Measurements from ENCODE around the gene UNC79.

Gene UNC79

DNA sequence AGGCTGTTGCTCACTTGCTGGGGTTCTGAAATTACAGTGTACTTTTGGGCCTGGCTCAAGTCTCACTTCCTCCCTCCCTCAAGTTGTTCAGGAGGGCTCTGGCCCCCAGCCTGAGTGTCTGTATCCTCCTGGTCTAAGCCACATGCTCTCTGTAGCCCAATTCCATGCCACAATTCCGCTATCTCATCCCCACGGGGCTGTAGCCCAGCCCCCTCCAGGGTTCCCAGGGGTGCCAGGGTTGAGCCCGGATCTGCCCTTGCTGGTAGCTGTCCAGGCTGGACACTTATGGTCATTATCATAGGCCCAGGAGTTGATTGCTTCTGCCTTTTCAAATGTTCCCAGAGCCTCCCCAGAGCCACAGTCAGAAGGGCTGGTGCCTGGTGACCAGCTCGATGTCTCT is 292.3 kb downstream of the UNC79 start:
- DNase-seq (ENCODE audit: low read depth in 2 of 2, low spot score in 1 of 2) = no peak

DNA sequence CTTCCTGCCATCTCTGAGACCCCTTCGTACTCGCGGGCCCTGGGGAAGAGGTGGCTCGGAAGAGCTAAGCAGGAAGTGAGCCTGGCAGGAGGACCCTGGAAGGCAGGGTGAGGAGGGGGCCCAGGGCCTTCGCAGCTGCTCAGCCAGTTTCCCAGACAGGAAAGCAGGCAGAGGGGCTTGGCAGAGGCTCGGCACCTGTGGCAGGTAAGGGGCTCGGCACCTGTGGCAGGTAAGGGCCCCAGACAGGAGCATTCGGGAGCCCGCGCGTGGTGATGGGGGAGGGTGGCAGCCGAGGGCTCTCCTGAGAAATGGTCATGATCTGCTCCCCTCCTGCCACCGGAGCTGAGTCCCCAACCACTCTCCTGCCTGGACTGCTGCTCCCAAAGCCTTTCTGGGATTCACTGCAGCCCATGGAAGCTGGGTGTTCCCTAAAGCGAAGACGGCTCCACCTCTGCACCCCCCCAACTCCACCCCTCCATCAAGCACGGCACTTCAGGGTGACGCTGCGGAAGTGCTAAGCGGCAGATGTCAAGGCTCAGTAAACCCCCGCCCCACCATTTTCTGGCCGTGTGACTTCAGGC is 294.4 kb downstream of the UNC79 start:
- DNase-seq (ENCODE audit: low read depth in 2 of 2, low spot score in 1 of 2) = no peak

DNA sequence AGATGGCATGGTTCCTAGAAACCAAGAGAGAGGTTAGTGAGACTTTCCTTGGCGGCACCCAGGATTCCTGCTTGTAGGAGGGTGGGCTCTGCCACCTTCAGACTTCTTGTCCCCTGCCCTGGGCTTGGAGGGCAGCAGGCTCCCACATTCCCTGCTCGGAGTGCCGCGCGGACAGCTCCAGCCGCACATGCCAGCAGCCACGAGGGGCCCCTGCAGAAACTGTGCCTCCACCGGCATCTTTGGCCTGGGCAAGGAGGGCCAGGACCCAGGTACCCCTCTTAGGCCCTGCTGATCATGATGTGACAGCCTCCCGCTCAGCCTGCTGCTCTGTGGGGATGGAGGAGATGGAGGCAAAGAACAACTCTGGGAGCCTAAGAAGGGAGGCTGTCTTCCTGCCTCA is 295.3 kb downstream of the UNC79 start:
- DNase-seq (ENCODE audit: low read depth in 2 of 2, low spot score in 1 of 2) = no peak

DNA sequence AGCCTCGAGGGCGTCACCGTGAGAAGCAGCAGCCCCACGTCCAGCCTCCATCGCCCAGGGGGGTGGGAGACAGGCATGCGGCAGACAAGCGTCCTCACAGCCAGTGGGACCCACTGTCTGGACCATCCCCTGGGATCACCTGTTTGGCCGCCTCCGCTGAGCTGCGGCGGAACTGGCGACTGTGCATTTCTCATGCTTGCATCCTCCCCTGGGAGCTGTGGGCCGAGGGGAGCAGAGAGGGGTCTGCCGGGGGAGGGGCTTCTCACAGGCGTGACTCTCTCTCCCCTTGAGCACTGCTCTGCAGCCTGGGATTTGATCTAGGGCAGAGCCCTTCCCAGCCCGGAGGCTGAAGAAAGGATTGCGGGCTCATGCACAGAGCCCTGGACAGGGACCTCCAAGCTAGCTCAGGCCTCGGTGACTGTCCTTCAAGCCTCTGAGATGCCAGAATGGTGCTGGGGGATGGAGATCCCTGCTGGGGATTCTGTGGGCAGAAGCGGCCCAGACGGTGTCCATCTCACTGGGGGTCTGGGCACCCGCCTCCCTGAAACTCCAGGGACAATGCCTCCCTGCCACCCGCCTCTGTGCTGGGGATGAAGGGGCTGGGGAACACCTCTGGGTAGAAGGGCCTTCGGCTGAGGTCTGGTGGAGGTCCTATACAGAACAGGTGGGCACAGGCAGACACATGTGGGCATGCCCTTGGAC is 296.5 kb downstream of the UNC79 start:
- no peak for DNase-seq (ENCODE audit: low read depth in 2 of 2, low spot score in 1 of 2)

DNA sequence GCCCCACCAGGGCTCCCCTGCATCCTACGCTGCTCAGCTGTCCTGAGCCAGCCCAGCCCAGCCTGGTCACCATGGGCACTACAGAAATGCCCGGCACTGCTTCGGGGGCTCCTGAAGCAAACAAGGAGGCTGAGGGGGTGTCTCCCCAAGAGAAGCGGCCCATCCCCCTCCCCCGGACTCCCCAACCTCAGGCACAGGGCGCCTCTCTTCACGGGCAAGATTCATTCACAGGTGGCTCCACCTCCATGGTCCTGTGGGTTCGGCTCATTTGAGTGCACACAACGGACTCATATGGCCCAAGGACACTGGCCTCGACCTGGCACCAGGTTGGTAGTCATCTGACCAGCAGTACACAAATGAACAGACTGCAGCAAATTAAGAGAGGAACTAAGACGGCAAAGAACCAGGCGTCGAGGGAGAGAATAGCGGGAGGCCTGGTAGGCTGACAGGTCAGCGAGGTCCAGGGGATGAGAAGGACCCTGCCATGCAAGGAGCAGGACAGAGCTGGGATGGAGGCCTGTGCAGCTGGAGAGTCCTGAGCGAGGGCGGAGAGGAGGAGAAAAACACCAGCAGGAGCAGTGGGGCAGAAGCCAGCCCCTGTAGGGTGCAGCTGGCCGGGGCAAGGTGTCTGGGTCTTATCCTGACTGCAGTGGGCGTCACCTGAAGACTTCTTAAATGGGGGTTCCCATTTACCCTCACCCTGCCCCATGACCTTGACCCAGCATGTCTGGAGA is 297.3 kb downstream of the UNC79 start:
- DNase-seq (ENCODE audit: low read depth in 2 of 2, low spot score in 1 of 2) = no peak

DNA sequence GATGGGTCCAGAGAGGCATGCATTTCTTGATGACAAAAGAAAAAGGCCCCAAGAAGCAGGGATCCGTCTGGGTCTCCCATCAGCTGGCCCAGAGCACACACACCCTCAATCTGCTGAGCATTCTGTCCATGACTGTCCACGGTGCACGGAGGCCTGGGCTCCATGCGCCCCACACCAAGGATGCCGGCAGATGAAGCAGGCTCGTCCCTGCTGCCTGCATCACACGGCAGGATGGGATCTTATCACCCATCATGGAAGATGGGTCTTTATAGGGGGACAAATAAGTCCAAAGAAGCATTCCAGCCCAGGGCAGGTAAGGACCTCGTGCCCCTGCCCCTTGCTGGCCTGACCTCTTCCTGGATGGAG is 297.9 kb downstream of the UNC79 start:
- no peak for DNase-seq (ENCODE audit: low read depth in 2 of 2, low spot score in 1 of 2)

DNA sequence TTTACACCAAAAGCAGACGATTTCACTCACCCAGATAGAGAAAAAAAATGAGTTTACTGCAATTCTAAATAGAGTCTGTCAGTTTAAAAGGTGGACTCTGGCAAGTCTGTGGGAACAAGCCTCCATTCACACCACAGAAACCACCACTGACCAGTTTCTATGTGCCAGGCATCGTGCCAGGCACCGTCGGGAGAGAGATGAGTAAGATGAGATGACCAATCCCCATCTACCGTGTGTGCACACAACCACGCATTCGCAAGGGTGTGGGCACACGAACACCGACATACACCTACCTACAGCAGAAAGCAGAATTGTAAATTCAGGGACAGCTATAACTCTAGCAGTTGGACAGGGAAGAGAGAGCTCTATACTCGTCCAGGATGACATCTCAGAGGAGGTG is 299.3 kb downstream of the UNC79 start:
- DNase-seq (ENCODE audit: low read depth in 2 of 2, low spot score in 1 of 2) = no peak

DNA sequence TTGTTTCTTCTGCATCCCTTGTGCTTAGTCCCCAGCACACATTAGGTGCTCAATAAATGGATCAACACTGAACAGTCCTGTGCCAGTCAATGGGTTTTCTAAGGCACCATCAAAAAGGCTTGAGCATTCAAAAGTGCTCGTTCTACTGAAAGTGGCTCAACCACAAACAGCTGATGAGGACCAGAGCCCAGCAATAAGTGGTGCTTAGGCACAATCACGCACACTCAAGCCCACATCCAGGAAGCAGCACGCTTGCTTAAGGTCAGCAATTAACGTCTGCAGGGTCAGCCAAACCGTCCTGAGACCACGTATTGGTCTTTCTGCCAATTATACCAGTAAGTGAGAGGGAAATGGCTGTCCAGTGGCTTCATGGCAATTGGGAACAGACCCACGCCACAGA is 301.0 kb downstream of the UNC79 start:
- DNase-seq (ENCODE audit: low read depth in 2 of 2, low spot score in 1 of 2) = no peak

DNA sequence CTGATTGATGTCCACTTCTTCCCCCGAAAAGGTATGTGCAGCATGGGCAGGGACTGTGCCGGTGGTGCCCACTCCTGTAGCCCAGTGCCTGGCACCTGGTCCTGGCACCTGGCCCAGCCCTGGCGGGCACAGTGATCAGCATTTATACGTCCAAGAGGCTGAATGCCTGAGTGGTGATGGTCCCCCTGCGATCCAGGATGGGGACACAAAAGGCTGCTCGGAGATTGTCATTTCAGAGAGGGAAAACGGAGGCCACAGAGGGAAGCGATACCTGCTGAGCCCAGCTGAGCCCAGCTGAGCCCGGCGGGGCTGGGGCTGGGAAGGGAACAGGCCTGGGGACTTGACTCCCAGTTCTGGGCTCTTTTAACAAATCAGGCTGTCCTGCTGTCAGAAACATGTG is 301.8 kb downstream of the UNC79 start:
- no peak for DNase-seq (ENCODE audit: low read depth in 2 of 2, low spot score in 1 of 2)

DNA sequence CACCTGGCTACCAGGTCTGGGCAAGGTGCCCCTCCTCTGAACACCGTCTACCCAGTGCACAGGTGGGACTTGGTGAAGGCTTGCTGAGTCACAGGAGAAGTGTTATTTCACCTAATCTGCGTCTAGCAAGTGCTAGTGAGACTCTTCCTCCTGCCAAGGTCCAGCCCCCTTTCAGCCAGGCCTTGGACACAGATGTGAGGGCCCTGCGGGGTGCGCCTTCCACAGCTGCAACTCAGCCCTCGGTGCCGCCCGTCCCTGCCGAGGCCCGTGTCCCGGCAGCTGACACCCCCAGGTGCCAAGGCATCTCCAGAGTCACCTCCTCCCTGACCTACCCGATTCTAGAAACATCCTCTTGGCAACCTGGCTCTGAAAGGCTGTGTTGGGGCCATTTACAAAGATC is 302.5 kb downstream of the UNC79 start:
- no peak for DNase-seq (ENCODE audit: low read depth in 2 of 2, low spot score in 1 of 2)

DNA sequence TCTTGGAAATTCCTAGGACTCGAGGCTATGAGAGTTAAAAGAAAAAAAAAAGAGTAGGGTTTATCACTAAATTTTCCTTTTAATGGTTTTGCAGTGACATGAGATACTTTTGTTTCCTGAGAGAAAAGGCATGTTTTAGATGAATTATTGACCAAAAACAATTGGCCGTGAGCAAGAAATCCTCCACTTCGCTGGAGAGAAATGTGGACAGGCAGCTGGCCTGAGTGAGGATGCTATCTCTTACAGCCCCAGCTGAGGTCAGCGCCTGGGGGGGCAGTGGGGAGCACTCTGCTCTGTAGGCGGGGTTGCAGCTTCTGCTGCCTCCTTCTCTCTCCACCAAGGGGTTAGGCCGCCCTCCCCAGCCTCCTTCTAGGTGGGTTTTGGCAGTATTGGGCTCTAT is 302.9 kb downstream of the UNC79 start:
- DNase-seq (ENCODE audit: low read depth in 2 of 2, low spot score in 1 of 2) = no peak

DNA sequence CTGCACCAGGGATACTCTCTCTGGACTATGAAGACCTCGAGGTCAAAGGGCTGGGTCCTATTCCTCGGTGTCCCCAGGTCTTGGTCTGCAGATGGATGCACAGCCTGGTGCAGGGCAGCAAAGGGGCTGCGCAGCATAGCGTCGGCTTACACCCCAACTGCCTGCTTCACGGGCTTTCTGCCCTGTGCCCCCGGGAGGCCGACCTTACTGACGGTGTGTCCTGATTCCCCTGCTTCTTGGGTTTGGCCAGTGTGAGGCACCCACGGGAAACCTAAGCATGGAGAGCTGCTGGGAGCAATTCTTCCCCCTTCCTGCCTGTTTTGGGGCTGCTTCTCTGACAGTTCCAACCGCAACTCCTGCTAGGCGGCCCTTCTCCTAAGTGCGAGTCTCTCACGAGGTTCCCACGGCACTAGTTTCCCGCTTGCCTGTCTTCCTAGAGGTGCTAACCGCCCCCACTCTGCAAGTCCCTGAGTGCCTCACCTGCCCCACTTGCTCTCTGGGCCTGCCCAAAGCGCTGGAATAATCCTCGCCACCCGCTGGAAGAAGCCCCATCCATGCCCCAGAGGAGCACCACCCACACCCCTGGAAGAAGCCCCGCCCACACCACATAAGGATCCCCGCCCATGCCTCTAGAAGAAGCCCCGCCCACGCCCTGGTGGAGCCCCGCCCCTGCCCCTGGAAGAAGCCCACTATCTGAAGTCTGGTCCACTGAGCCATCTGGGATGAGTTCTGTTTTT is 303.5 kb downstream of the UNC79 start:
- DNase-seq (ENCODE audit: low read depth in 2 of 2, low spot score in 1 of 2) = no peak

DNA sequence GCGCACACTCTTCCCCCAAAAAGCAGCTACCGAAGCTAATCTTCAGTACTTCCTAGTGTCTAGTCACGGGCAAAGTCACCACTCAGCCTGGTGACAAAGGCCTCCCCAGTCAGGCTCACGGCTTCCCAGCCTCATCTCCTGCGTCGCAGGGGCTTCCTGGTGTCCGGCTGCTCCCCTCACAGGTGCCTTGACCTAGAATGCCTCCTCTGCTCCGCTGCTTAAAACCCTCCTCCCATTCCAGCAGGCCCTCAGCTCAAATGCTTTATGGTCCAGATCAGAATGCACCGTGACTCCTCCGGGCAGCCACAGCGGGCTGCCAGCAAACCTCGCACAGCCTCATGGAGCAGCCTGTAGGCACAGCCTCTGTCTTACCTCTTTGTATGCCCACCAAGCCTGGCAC is 304.5 kb downstream of the UNC79 start:
- no peak for DNase-seq (ENCODE audit: low read depth in 2 of 2, low spot score in 1 of 2)

DNA sequence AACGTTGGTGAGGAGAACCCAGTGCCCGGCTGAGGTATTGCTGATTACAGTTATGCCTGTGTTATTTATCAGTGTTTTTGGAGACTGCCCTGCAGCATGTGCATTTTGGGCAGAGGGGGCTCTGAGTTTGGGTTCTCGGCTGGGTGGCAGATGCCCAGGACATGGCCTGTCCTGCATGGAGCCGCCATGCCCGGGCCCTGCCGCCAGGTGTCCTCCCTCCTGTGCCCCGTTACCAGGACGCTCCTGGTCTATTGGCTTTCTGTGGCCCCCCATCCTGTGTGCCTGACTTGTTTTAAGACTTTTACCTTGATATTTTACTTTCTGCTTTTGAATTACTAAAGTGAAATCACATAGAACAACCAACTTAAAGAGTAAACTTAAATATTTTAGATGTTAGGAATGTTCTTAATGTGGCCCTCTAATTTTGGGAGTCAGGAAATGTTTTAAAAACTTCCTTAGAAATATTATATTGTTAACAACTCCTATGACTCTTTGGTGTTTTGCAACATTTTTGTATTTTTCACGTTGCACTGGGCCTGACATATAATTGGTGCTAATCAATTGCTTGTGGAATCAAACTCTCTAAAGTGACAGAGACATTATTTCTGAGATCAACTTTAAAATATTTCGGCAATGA is 305.8 kb downstream of the UNC79 start:
- DNase-seq (ENCODE audit: low read depth in 2 of 2, low spot score in 1 of 2) = no peak

DNA sequence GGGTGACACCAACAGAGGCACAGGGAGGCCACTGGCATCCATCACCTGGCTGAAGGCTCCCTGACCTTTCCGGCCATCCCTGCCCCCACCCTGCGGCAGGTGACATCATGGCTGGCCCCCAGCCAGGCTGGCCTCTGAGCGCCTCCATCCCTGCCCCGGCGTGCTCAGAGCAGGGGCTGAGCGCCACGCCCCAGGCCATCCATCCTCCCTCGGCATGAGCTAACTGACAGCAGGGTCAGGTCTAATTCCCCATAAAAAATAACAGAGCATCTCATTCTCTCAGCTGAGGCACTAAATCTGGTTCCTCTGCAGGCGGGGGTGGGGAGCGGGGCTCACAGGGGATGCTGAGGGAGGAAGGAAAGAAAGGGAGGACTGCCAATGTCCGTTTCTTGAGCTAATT is 306.9 kb downstream of the UNC79 start:
- no peak for DNase-seq (ENCODE audit: low read depth in 2 of 2, low spot score in 1 of 2)

DNA sequence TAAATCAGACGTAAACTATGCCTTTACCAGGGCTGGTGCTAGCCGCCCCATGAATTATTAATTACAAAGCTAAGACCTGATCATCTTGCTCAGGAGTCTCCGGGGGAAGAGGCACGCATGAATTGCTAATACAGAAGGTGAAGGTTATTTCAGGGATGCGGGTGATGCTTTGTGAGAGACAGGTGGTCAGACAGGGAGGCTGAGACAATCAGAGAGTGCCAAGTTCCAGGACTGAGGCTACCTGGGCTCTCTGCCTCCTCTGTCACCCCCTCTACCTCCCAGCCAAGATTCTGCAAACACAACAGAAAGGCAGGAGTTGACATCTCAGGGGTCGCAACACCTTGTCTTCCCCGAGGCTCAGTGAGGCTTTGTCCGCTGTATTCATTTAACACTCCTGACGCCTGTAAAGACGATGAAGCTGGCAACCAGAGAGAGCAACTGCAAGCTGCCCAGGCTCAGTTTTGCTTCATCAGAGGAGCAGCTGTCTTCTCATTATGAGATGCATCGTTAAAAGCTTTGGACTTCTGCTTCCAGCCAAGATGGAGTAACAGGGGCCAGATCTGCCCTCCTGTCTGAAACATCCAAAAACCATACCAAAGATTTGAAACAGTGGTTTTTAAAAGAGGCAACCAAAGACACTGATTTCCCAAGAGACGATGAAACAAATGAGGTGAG is 311.0 kb downstream of the UNC79 start:
- DNase-seq (ENCODE audit: low read depth in 2 of 2, low spot score in 1 of 2) = no peak

DNA sequence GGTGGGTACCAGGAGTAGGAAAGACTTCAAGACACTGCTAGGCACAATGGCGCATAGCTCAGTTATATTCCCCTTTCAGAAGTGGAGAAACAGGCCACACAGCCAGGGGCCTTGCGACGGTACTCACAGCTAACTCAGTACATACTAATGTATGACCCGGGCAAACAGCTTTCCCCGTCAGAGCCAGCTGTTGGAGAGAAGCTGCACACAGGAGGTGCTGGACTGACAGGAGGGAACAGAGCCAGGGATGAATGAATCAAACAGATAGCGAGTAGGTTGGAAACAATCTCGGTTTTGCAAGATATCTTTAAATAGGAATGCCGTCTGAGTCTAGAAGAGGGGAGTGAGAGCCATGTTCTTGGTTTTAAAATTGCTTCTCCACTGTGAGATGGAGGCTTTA is 312.0 kb downstream of the UNC79 start:
- no peak for DNase-seq (ENCODE audit: low read depth in 2 of 2, low spot score in 1 of 2)

DNA sequence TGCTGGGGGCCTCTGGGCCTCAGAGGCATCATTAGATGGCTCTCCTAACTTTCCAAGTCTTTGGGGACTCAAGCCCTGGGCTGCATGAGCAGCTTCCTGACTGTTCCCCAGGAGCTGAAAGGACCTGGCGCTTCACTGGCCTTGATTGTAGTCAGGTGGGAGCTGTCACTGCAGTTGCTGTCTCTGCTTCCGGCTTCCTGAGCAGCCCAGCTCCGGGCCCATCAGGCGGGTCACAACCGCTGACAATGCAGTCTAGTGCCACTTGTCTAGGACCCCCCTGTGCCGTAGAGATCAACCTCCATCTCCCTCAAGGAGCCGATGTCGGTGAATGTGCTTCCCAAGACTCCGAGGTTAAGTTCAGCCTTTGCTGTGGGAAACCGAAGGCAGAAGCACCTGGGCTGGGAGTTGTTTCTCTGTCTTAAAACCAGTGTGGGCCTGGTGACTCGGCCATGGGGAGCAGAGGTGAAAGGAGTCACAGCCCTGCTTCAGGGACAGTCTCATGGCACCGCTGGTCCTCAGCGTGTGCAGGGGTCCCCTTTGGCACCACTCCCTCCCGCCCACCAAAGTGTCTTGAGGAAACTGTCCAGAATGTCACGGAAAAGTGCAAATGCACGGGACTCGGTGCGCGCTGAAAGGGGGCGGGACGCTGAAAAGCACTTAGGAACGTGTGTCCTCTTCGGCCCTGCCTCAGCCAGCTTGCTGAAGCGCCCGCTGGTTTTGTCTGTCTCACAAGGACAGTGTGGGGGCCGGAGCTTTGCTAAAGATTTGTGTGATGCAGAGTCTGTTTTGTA is 312.7 kb downstream of the UNC79 start:
- no peak for DNase-seq (ENCODE audit: low read depth in 2 of 2, low spot score in 1 of 2)

DNA sequence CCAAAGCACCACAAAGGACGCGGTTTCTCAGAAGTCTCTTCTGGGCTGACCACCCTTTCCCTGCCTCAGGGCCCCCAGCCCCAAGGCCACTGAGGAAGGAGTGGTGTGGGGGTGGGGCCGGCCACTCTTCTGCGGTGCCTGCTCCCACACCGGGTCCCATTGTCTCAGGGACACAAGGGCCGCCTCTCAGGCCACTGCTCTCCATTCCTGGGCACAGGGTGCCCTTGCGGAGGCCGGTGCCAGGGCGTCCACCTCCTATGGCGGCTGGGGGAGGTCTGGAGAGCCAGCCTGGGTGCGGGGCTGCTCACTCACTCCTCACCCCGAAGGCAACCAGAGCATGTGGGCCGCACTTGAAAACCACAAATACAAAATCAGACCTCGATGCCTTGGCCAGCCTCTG is 313.4 kb downstream of the UNC79 start:
- no peak for DNase-seq (ENCODE audit: low read depth in 2 of 2, low spot score in 1 of 2)

DNA sequence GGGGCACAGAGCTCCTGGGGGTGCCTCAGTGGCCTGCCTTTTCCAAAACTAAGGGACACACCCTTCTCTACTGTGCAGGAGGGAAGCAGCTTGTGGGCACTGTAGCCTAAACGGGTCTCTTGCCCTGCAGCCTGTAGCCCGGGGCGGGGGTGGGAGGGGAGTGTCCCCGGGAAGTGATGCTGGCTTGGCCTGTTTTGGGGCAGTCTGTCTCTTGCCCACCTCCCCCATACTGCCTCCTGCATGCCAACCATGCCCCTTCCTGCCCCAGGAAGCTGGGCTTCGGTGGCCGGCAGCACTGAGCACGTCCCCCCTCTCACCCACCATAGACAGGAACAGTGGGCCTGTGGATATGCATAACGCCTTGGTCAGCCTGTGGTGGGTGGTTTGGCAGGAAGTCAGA is 314.1 kb downstream of the UNC79 start:
- DNase-seq (ENCODE audit: low read depth in 2 of 2, low spot score in 1 of 2) = no peak
